ENCODE results near the gene ERBB3.

- no peak for TF ChIP-seq CTCF (IDR thresholded peaks at IDR 0.05)
- no peak for TF ChIP-seq ZFX (IDR thresholded peaks at IDR 0.05; ENCODE audit: borderline replicate concordance)
Measured at GRCh38 chr12:56074396-56074795, 5.6 kb upstream of the ERBB3 start.

All from 22Rv1 (cell line).